T-helper 17 cell (primary cell): ENCODE measurements around the gene GADD45B. TPM values are rescaled to one million over a fixed set of nuclear protein-coding genes. Genes with fewer than 3 reads are reported as not detected.
"Not testable (repeated sequence)": the region's sequence is repeated elsewhere in the genome, so short reads cannot be mapped to it uniquely, and the experiment has no call there.

Experiments
- ATAC-seq: fragments of 150-1000 bp; cut with Tn5 transposase; 2 replicates; pipeline ENCODE4 v1.10.0; 2021; ENCODE audit warnings: mild to moderate bottlenecking, moderate library complexity
- DNase-seq, 3 donors: peaks; one replicate each; pipeline versions ENCODE4 v3.0.0 to v3.0.0-alpha.2; 2020 to 2021
- H3K9me3 ChIP-seq: one replicate; pipeline ENCODE4 v1.7.0; 2013; ENCODE audit warnings: low read length, mild to moderate bottlenecking; ENCODE audit not compliant: control insufficient read depth, poor library complexity, severe bottlenecking
- H3K27ac Mint-ChIP-seq: one replicate; pipeline ENCODE4 v1.8.0; 2022; ENCODE audit warnings: mild to moderate bottlenecking, moderate library complexity, mixed read lengths
- H3K27me3 Mint-ChIP-seq: one replicate; pipeline ENCODE4 v1.8.0; 2022; ENCODE audit warnings: mixed read lengths
- H3K36me3 Mint-ChIP-seq: one replicate; pipeline ENCODE4 v1.8.0; 2022; ENCODE audit warnings: low read depth, mixed read lengths
- H3K4me1 Mint-ChIP-seq: one replicate; pipeline ENCODE4 v1.8.0; 2022; ENCODE audit warnings: mild to moderate bottlenecking, mixed read lengths
- H3K4me3 Mint-ChIP-seq: one replicate; pipeline ENCODE4 v1.8.0; 2022; ENCODE audit warnings: mild to moderate bottlenecking, moderate library complexity, mixed read lengths
- total RNA-seq, 4 donors: library from RNA in 2 of 4; stranded (reverse) in 2 of 4; gene quantifications; one replicate each; pipeline ENCODE4 v1.2.3 and lab custom pipeline; 2022 to 2026

Gene GADD45B
- total RNA-seq, 2 donors from 2014 or later, result 120 to 135 TPM

GRCh38 chr19:2509096-2509495 is 33.2 kb downstream of the GADD45B start:
- DNase-seq (no peak), ATAC-seq (no peak)
- H3K9me3 ChIP-seq, result no peaks in the 10 kb centered on the region
- H3K4me3 Mint-ChIP-seq, result no peak overlapping the region
- H3K27ac Mint-ChIP-seq, result no peak overlapping the region
- no peaks in the 10 kb centered on the region for H3K36me3 Mint-ChIP-seq
- H3K4me1 Mint-ChIP-seq, result peaks cover 10% of the 10 kb centered on the region
- H3K27me3 Mint-ChIP-seq, result no peaks in the 10 kb centered on the region

GRCh38 chr19:2511570-2511969 is 35.6 kb downstream of the GADD45B start:
- no peaks in the 10 kb centered on the region for H3K9me3 ChIP-seq
- H3K4me3 Mint-ChIP-seq, result no peak overlapping the region
- H3K4me1 Mint-ChIP-seq, result peaks cover 13% of the 10 kb centered on the region
- H3K27ac Mint-ChIP-seq, result no peak overlapping the region
- H3K36me3 Mint-ChIP-seq, result no peaks in the 10 kb centered on the region
- no peaks in the 10 kb centered on the region for H3K27me3 Mint-ChIP-seq
- no peak for DNase-seq
- no peak for ATAC-seq

GRCh38 chr19:2511991-2512390 is 36.1 kb downstream of the GADD45B start:
- H3K9me3 ChIP-seq, result no peaks in the 10 kb centered on the region
- ATAC-seq (no peak), DNase-seq (no peak)
- peaks cover 12% of the 10 kb centered on the region for H3K4me1 Mint-ChIP-seq
- no peak overlapping the region for H3K4me3 Mint-ChIP-seq
- H3K27me3 Mint-ChIP-seq, result no peaks in the 10 kb centered on the region
- no peaks in the 10 kb centered on the region for H3K36me3 Mint-ChIP-seq
- no peak overlapping the region for H3K27ac Mint-ChIP-seq

GRCh38 chr19:2512523-2513431 is 36.9 kb downstream of the GADD45B start:
- Mint-ChIP-seq H3K4me1 (peaks cover 8% of the 10 kb centered on the region), H3K27ac (no peak overlapping the region), H3K4me3 (no peak overlapping the region), H3K27me3 (no peaks in the 10 kb centered on the region), H3K36me3 (no peaks in the 10 kb centered on the region)
- ATAC-seq (no peak), DNase-seq (no peak)
- H3K9me3 ChIP-seq, result no peaks in the 10 kb centered on the region

GRCh38 chr19:2514981-2515518 is 39.1 kb downstream of the GADD45B start:
- no peak for DNase-seq
- peak overlapping the region; percentile 51 for H3K27ac Mint-ChIP-seq
- H3K9me3 ChIP-seq, result no peaks in the 10 kb centered on the region
- no peak overlapping the region for H3K4me3 Mint-ChIP-seq
- no peaks in the 10 kb centered on the region for H3K36me3 Mint-ChIP-seq
- H3K27me3 Mint-ChIP-seq, result no peaks in the 10 kb centered on the region
- ATAC-seq, result no peak
- H3K4me1 Mint-ChIP-seq, result peaks cover 4% of the 10 kb centered on the region

GRCh38 chr19:2516727-2517126 is 40.8 kb downstream of the GADD45B start:
- ATAC-seq, result no peak
- H3K36me3 Mint-ChIP-seq, result no peaks in the 10 kb centered on the region
- H3K27me3 Mint-ChIP-seq, result no peaks in the 10 kb centered on the region
- no peak overlapping the region for H3K4me3 Mint-ChIP-seq
- H3K4me1 Mint-ChIP-seq, result peaks cover 4% of the 10 kb centered on the region
- H3K9me3 ChIP-seq, result no peaks in the 10 kb centered on the region
- no peak overlapping the region for H3K27ac Mint-ChIP-seq
- DNase-seq, result no peak

- DNase-seq (no peak), ATAC-seq (no peak)
- no peaks in the 10 kb centered on the region for H3K36me3 Mint-ChIP-seq
- H3K27ac Mint-ChIP-seq, result no peak overlapping the region
- no peak overlapping the region for H3K4me3 Mint-ChIP-seq
- H3K4me1 Mint-ChIP-seq, result peaks cover 4% of the 10 kb centered on the region
- H3K9me3 ChIP-seq, result no peaks in the 10 kb centered on the region
- no peaks in the 10 kb centered on the region for H3K27me3 Mint-ChIP-seq
These were observed 42.1 kb downstream of the GADD45B start for GRCh38 chr19:2517881-2518601.

GRCh38 chr19:2518856-2519255 is 42.9 kb downstream of the GADD45B start:
- H3K36me3 Mint-ChIP-seq, H3K27me3 Mint-ChIP-seq, H3K27ac Mint-ChIP-seq, DNase-seq, H3K9me3 ChIP-seq, H3K4me3 Mint-ChIP-seq, H3K4me1 Mint-ChIP-seq, ATAC-seq: not testable (repeated sequence)

GRCh38 chr19:2519482-2519881 is 43.6 kb downstream of the GADD45B start:
- ATAC-seq, result no peak
- Mint-ChIP-seq H3K36me3 (no peaks in the 10 kb centered on the region), H3K4me3 (no peak overlapping the region), H3K27ac (no peak overlapping the region), H3K4me1 (peaks cover 4% of the 10 kb centered on the region), H3K27me3 (no peaks in the 10 kb centered on the region)
- DNase-seq, result no peak
- H3K9me3 ChIP-seq, result no peaks in the 10 kb centered on the region

GRCh38 chr19:2523630-2524311 is 47.8 kb downstream of the GADD45B start:
- no peaks in the 10 kb centered on the region for H3K36me3 Mint-ChIP-seq
- H3K27me3 Mint-ChIP-seq, result no peaks in the 10 kb centered on the region
- H3K4me1 Mint-ChIP-seq, result no peaks in the 10 kb centered on the region
- no peaks in the 10 kb centered on the region for H3K9me3 ChIP-seq
- ATAC-seq (no peak), DNase-seq (no peak)
- H3K4me3 Mint-ChIP-seq, result no peak overlapping the region
- no peak overlapping the region for H3K27ac Mint-ChIP-seq

- no peaks in the 10 kb centered on the region for H3K9me3 ChIP-seq
- no peak overlapping the region for H3K27ac Mint-ChIP-seq
- no peak overlapping the region for H3K4me3 Mint-ChIP-seq
- no peaks in the 10 kb centered on the region for H3K27me3 Mint-ChIP-seq
- H3K4me1 Mint-ChIP-seq, result no peaks in the 10 kb centered on the region
- ATAC-seq (no peak), DNase-seq (no peak)
- no peaks in the 10 kb centered on the region for H3K36me3 Mint-ChIP-seq
These were observed 48.5 kb downstream of the GADD45B start for GRCh38 chr19:2524361-2524839.

- no peaks in the 10 kb centered on the region for H3K27me3 Mint-ChIP-seq
- no peaks in the 10 kb centered on the region for H3K9me3 ChIP-seq
- H3K4me3 Mint-ChIP-seq, result no peak overlapping the region
- H3K27ac Mint-ChIP-seq, result no peak overlapping the region
- DNase-seq (no peak), ATAC-seq (no peak)
- no peaks in the 10 kb centered on the region for H3K4me1 Mint-ChIP-seq
- H3K36me3 Mint-ChIP-seq, result no peaks in the 10 kb centered on the region
These were observed 49.2 kb downstream of the GADD45B start for GRCh38 chr19:2524840-2525723.
